KMS-11 (cell line): Measurements from ENCODE around the gene FAM186B.

Experiments
- H2AFZ ChIP-seq: fragments of 200-600 bp; sonication (generic); 2 replicates; pipeline ENCODE4 v1.6.1; 2016; ENCODE audit warnings: antibody characterized with exemption, mixed run types, low read depth
- H3K27ac ChIP-seq: fragments of 200-600 bp; sonication (generic); 2 replicates; pipeline ENCODE4 v1.6.1; 2016; ENCODE audit warnings: mild to moderate bottlenecking, mixed run types
- H3K27me3 ChIP-seq: fragments of 200-600 bp; sonication (generic); 2 replicates; pipeline ENCODE4 v1.6.1; 2017; ENCODE audit warnings: mild to moderate bottlenecking, low read depth, mixed run types, moderate library complexity; ENCODE audit not compliant: insufficient read depth
- H3K36me3 ChIP-seq: fragments of 200-600 bp; sonication (generic); 2 replicates; pipeline ENCODE4 v1.6.1; 2017; ENCODE audit warnings: mild to moderate bottlenecking, mixed run types; ENCODE audit not compliant: insufficient read depth
- H3K4me1 ChIP-seq: fragments of 200-600 bp; sonication (generic); 2 replicates; pipeline ENCODE4 v1.6.1; 2016; ENCODE audit warnings: mild to moderate bottlenecking, low read depth, mixed run types; ENCODE audit not compliant: poor library complexity, severe bottlenecking
- H3K4me2 ChIP-seq: fragments of 200-600 bp; sonication (generic); 2 replicates; pipeline ENCODE4 v1.7.0; 2016; ENCODE audit warnings: mild to moderate bottlenecking, mixed run types
- H3K4me3 ChIP-seq: fragments of 200-600 bp; sonication (generic); IDR thresholded peaks from 2 replicates; pipeline ENCODE4 v1.6.1; 2017; ENCODE audit warnings: low read depth, low read length, mixed read lengths; ENCODE audit not compliant: insufficient read depth
- H3K79me2 ChIP-seq: fragments of 200-600 bp; sonication (generic); 2 replicates; pipeline ENCODE4 v1.6.1; 2016; ENCODE audit warnings: low read depth, mixed run types; ENCODE audit not compliant: insufficient read depth
- H3K9ac ChIP-seq: fragments of 200-600 bp; sonication (generic); 2 replicates; pipeline ENCODE4 v1.6.1; 2016; ENCODE audit warnings: mild to moderate bottlenecking, mixed run types
- H4K20me1 ChIP-seq: fragments of 200-600 bp; sonication (generic); 2 replicates; pipeline ENCODE4 v1.6.1; 2016; ENCODE audit warnings: mild to moderate bottlenecking, mixed run types; ENCODE audit not compliant: insufficient read depth
- TF ChIP-seq, protein P1 (sequence below): fragments of 200-600 bp; sonication (generic); conservative IDR thresholded peaks from 2 replicates; pipeline ENCODE4 v1.6.1; 2017; ENCODE audit warnings: low read depth, mild to moderate bottlenecking, antibody characterized with exemption, low read length, moderate library complexity, mixed read lengths

Gene FAM186B

GRCh38 chr12:49545815-49546214 lies 59.6 kb downstream of the FAM186B start:
- H3K27ac ChIP-seq, result no peak overlapping the region
- H3K4me1 ChIP-seq, result no peaks in the 10 kb centered on the region
- no peak overlapping the region for H3K4me3 ChIP-seq
- H4K20me1 ChIP-seq, result no peaks in the 10 kb centered on the region
- H2AFZ ChIP-seq, result no peak overlapping the region
- no peak overlapping the region for H3K9ac ChIP-seq
- TF ChIP-seq, protein P1, sequence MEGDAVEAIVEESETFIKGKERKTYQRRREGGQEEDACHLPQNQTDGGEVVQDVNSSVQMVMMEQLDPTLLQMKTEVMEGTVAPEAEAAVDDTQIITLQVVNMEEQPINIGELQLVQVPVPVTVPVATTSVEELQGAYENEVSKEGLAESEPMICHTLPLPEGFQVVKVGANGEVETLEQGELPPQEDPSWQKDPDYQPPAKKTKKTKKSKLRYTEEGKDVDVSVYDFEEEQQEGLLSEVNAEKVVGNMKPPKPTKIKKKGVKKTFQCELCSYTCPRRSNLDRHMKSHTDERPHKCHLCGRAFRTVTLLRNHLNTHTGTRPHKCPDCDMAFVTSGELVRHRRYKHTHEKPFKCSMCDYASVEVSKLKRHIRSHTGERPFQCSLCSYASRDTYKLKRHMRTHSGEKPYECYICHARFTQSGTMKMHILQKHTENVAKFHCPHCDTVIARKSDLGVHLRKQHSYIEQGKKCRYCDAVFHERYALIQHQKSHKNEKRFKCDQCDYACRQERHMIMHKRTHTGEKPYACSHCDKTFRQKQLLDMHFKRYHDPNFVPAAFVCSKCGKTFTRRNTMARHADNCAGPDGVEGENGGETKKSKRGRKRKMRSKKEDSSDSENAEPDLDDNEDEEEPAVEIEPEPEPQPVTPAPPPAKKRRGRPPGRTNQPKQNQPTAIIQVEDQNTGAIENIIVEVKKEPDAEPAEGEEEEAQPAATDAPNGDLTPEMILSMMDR, result no peak
- H3K36me3 ChIP-seq, result no peaks in the 10 kb centered on the region
- no peaks in the 10 kb centered on the region for H3K79me2 ChIP-seq
- H3K27me3 ChIP-seq, result peaks cover 6% of the 10 kb centered on the region; the same call in 1 of the 2 replicates
- H3K4me2 ChIP-seq, result no peak overlapping the region

DNA sequence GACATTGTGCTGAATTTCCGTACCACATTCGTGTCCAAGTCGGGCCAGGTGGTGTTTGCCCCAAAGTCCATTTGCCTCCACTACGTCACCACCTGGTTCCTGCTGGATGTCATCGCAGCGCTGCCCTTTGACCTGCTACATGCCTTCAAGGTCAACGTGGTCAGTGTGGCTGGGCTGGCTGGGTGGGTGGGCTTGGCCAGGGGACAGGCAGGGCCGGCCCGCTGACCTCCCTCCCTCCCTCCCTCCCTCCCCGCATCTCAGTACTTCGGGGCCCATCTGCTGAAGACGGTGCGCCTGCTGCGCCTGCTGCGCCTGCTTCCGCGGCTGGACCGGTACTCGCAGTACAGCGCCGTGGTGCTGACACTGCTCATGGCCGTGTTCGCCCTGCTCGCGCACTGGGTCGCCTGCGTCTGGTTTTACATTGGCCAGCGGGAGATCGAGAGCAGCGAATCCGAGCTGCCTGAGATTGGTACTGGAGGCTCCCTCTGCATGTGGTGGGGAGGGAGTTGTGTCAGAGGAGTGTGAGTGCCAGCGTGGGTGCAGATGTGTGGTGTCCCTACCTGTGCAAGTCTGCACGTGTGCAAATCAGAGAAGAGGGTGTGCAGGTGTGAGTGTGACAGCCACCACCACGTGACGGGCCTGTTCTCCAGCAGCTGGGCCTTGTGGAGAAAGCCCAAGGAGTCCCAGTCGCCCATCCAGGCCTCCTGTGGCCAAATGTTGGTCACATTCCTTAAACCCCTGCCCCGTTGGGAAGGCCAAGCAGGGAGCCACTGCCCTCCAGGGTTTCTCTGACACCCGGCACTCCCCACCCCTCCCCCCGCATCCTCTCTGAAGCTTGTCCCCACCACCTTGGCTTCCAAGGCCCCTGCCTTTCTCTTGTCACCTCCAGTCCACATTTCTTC lies 61.3 kb downstream of the FAM186B start:
- Histone ChIP-seq H4K20me1 (no peaks in the 10 kb centered on the region), H3K4me2 (no peak overlapping the region), H2AFZ (no peak overlapping the region), H3K36me3 (no peaks in the 10 kb centered on the region), H3K9ac (no peak overlapping the region), H3K79me2 (no peaks in the 10 kb centered on the region), H3K4me3 (no peak overlapping the region), H3K27me3 (peaks cover 11% of the 10 kb centered on the region; the same call in 1 of the 2 replicates), H3K4me1 (peaks cover 3% of the 10 kb centered on the region), H3K27ac (no peak overlapping the region)
- TF ChIP-seq, protein P1, result no peak

DNA sequence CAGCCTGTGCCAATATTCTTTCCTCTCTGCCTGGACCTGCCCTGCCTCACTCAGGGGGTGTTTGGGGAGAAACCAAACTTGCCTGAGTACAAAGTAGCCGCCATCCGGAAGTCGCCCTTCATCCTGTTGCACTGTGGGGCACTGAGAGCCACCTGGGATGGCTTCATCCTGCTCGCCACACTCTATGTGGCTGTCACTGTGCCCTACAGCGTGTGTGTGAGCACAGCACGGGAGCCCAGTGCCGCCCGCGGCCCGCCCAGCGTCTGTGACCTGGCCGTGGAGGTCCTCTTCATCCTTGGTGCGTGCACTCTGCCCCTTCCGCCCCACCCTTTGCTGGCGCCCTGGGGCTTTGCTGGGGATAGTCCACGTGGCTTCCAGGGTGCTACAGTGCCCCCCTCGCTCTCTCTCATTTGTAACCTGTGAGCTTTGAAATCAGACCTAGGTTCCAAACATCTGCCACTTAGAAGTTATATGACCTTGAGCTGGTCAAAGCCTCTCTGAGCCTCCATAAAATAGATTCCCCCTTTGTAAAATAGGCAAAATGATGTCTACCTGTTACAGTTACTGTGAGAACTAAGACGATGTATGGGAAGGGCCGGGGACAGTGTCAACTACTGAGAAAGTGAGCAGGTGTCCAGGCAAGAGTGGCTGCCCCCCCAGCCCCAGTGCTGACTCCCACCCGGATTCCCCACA lies 62.1 kb downstream of the FAM186B start:
- H3K79me2 ChIP-seq, result no peaks in the 10 kb centered on the region
- no peak overlapping the region for H3K4me3 ChIP-seq
- H3K4me1 ChIP-seq, result peaks cover 3% of the 10 kb centered on the region
- TF ChIP-seq, protein P1, result no peak
- H3K27ac ChIP-seq, result no peak overlapping the region
- no peaks in the 10 kb centered on the region for H4K20me1 ChIP-seq
- peaks cover 11% of the 10 kb centered on the region; the same call in 1 of the 2 replicates for H3K27me3 ChIP-seq
- no peak overlapping the region for H2AFZ ChIP-seq
- no peaks in the 10 kb centered on the region for H3K36me3 ChIP-seq
- no peak overlapping the region for H3K4me2 ChIP-seq
- H3K9ac ChIP-seq, result no peak overlapping the region

GRCh38 chr12:49542592-49543160 lies 62.8 kb downstream of the FAM186B start:
- TF ChIP-seq, protein P1, result no peak
- Histone ChIP-seq H4K20me1 (no peaks in the 10 kb centered on the region), H3K4me1 (peaks cover 10% of the 10 kb centered on the region), H3K4me2 (no peak overlapping the region), H3K9ac (no peak overlapping the region), H3K79me2 (no peaks in the 10 kb centered on the region), H3K27me3 (peaks cover 17% of the 10 kb centered on the region), H3K27ac (no peak overlapping the region), H3K36me3 (no peaks in the 10 kb centered on the region), H2AFZ (no peak overlapping the region), H3K4me3 (no peak overlapping the region)
